Upper lobe of left lung (tissue), 4 donors: ENCODE measurements around the gene DONSON.

Experiments
- POLR2A ChIP-seq, 4 donors: fragments of 450-650 bp; IDR thresholded peaks; one replicate each; pipeline ENCODE4 v1.5.1; 2016 to 2017; ENCODE audit warnings: antibody characterized with exemption in 4 of 4, mild to moderate bottlenecking in 2 of 4
- TF ChIP-seq, protein P1 (sequence below), 6 experiments: fragments of 450-650 bp in 4 of 6; fragments of 200-600 bp in 2 of 6; sonication (generic) in 2 of 6; IDR thresholded peaks; one replicate each; pipeline ENCODE4 v1.5.1; 2016 to 2019; ENCODE audit warnings: antibody characterized with exemption in 6 of 6

DNA sequence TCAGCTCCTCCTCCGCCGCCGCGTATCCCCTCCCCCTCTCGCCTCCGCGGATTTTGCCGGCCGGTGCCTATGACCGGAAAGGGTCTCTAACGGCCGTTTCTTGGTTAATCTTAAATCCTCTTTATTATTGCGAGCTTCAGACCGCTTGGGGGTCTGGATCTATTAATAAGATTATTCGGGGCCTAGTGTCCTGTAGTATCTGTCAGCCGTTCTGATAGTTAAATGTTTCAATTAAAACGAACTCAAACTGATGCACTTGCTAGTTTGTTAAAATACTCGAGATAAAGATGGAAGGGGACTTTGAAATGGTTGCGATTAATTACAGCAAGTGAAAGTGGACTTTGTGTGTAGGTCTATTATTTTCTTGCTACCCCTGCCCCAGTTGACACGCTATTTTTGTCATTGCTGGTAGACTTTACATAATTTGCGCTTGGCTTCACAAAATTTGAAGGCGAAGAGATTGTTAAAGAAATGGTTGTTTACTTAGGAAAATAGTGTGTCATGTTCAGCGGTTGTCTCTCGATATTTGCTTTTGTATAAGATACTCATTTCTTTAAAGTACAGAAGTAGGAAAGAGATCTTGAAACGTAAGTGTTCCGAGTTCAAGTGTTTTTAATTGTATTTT is 44.9 kb downstream of the DONSON start:
- TF ChIP-seq, protein P1, sequence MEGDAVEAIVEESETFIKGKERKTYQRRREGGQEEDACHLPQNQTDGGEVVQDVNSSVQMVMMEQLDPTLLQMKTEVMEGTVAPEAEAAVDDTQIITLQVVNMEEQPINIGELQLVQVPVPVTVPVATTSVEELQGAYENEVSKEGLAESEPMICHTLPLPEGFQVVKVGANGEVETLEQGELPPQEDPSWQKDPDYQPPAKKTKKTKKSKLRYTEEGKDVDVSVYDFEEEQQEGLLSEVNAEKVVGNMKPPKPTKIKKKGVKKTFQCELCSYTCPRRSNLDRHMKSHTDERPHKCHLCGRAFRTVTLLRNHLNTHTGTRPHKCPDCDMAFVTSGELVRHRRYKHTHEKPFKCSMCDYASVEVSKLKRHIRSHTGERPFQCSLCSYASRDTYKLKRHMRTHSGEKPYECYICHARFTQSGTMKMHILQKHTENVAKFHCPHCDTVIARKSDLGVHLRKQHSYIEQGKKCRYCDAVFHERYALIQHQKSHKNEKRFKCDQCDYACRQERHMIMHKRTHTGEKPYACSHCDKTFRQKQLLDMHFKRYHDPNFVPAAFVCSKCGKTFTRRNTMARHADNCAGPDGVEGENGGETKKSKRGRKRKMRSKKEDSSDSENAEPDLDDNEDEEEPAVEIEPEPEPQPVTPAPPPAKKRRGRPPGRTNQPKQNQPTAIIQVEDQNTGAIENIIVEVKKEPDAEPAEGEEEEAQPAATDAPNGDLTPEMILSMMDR (IDR thresholded peaks at IDR 0.05) = no peak
- no peak for TF ChIP-seq POLR2A (IDR thresholded peaks at IDR 0.05)
